ENCODE results near the gene AEBP1. TPM values are rescaled to one million over a fixed set of nuclear protein-coding genes. Genes with fewer than 3 reads are reported as not detected.
A peak's percentile ranks its signal among the peaks of the same experiment; 100 is the strongest.

Gene AEBP1
- polyA plus RNA-seq, 6 donors from 2014 or later = 1.9 to 18.5 (median 4.1) TPM

GRCh38 chr7:44143646-44144250 lies 39.6 kb downstream of the AEBP1 start:
- DNase-seq = no peak
- H3K27me3 Mint-ChIP-seq = peaks cover 0 to 12% (median 0%) of the 10 kb centered on the region in 3 donors
- peaks cover 6 to 16% (median 10%) of the 10 kb centered on the region in 3 donors for H3K4me1 Mint-ChIP-seq
- ATAC-seq (ENCODE audit: low read depth in 2 of 2) = no peak
- peak overlapping the region in 3 of 8 donors; percentile 0 to 50 (median 39) for H3K4me3 Mint-ChIP-seq
- no peak overlapping the region for H3K27ac Mint-ChIP-seq
- no peaks in the 10 kb centered on the region for H3K36me3 Mint-ChIP-seq
- no peaks in the 10 kb centered on the region for H3K9me3 Mint-ChIP-seq

- H3K27me3 Mint-ChIP-seq = peaks cover 0 to 12% (median 0%) of the 10 kb centered on the region in 3 donors
- H3K36me3 Mint-ChIP-seq = no peaks in the 10 kb centered on the region
- peaks cover 6 to 16% (median 10%) of the 10 kb centered on the region in 3 donors for H3K4me1 Mint-ChIP-seq
- DNase-seq = no peak
- peak overlapping the region in 5 of 8 donors; percentile 27 to 79 (median 68) for H3K4me3 Mint-ChIP-seq
- H3K27ac Mint-ChIP-seq = no peak overlapping the region
- no peaks in the 10 kb centered on the region for H3K9me3 Mint-ChIP-seq
- ATAC-seq (ENCODE audit: low read depth in 2 of 2) = no peak
Observed at GRCh38 chr7:44144426-44144967, 40.4 kb downstream of the AEBP1 start.

- Mint-ChIP-seq H3K4me1 (peaks cover 6 to 16% (median 10%) of the 10 kb centered on the region in 3 donors), H3K9me3 (no peaks in the 10 kb centered on the region), H3K4me3 (peak overlapping the region in 7 of 8 donors; percentile 56 to 89 (median 78)), H3K27ac (peak overlapping the region in 2 of 6 donors; percentile 31 to 74), H3K36me3 (no peaks in the 10 kb centered on the region), H3K27me3 (peaks cover 0 to 12% (median 0%) of the 10 kb centered on the region in 3 donors)
- no peak for ATAC-seq (ENCODE audit: low read depth in 2 of 2)
- DNase-seq = no peak
Observed at GRCh38 chr7:44144968-44145478, 40.9 kb downstream of the AEBP1 start.

GRCh38 chr7:44145479-44145968 lies 41.4 kb downstream of the AEBP1 start:
- peak; percentile 36 for DNase-seq
- Mint-ChIP-seq H3K9me3 (no peaks in the 10 kb centered on the region), H3K4me3 (peak overlapping the region; percentile 56 to 89 (median 78)), H3K36me3 (no peaks in the 10 kb centered on the region), H3K4me1 (peaks cover 10 to 20% (median 10%) of the 10 kb centered on the region in 3 donors), H3K27me3 (peaks cover 0 to 12% (median 0%) of the 10 kb centered on the region in 3 donors), H3K27ac (peak overlapping the region in 5 of 6 donors; percentile 31 to 85 (median 74))
- peak; percentile 66 to 68 for ATAC-seq (ENCODE audit: low read depth in 2 of 2)

- Mint-ChIP-seq H3K9me3 (no peaks in the 10 kb centered on the region), H3K27ac (peak overlapping the region in 4 of 6 donors; percentile 31 to 76 (median 68)), H3K4me3 (peak overlapping the region; percentile 56 to 89 (median 78)), H3K27me3 (peaks cover 0 to 12% (median 0%) of the 10 kb centered on the region in 3 donors), H3K4me1 (peaks cover 10 to 20% (median 12%) of the 10 kb centered on the region in 3 donors), H3K36me3 (no peaks in the 10 kb centered on the region)
- peak; percentile 66 to 69 for ATAC-seq (ENCODE audit: low read depth in 2 of 2)
- peak; percentile 27 for DNase-seq
Observed at GRCh38 chr7:44145969-44146911, 42.1 kb downstream of the AEBP1 start.

GRCh38 chr7:44147026-44147991 lies 43.2 kb downstream of the AEBP1 start:
- no peaks in the 10 kb centered on the region for H3K36me3 Mint-ChIP-seq
- no peak for ATAC-seq (ENCODE audit: low read depth in 2 of 2)
- H3K4me3 Mint-ChIP-seq = peak overlapping the region in 5 of 8 donors; percentile 25 to 77 (median 66)
- H3K9me3 Mint-ChIP-seq = no peaks in the 10 kb centered on the region
- H3K4me1 Mint-ChIP-seq = peaks cover 10 to 20% (median 12%) of the 10 kb centered on the region in 3 donors
- no peak for DNase-seq
- peak overlapping the region in 1 of 6 donors; percentile 72 for H3K27ac Mint-ChIP-seq
- peaks cover 0 to 12% (median 0%) of the 10 kb centered on the region in 3 donors for H3K27me3 Mint-ChIP-seq

GRCh38 chr7:44148166-44148565 lies 44.0 kb downstream of the AEBP1 start:
- H3K27ac Mint-ChIP-seq = peak overlapping the region in 2 of 6 donors; percentile 27 to 44
- no peak for ATAC-seq (ENCODE audit: low read depth in 2 of 2)
- no peaks in the 10 kb centered on the region for H3K9me3 Mint-ChIP-seq
- DNase-seq = no peak
- H3K4me3 Mint-ChIP-seq = peak overlapping the region in 2 of 8 donors; percentile 25 to 29
- H3K27me3 Mint-ChIP-seq = peaks cover 0 to 12% (median 0%) of the 10 kb centered on the region in 3 donors
- no peaks in the 10 kb centered on the region for H3K36me3 Mint-ChIP-seq
- peaks cover 10 to 20% (median 12%) of the 10 kb centered on the region in 3 donors for H3K4me1 Mint-ChIP-seq

GRCh38 chr7:44148961-44149536 lies 44.9 kb downstream of the AEBP1 start:
- H3K9me3 Mint-ChIP-seq = no peaks in the 10 kb centered on the region

GRCh38 chr7:44149571-44150465 lies 45.7 kb downstream of the AEBP1 start:
- no peaks in the 10 kb centered on the region for H3K36me3 Mint-ChIP-seq
- ATAC-seq (ENCODE audit: low read depth in 2 of 2) (no peak), DNase-seq (no peak)
- peaks cover 10 to 20% (median 12%) of the 10 kb centered on the region in 3 donors for H3K4me1 Mint-ChIP-seq
- no peaks in the 10 kb centered on the region for H3K9me3 Mint-ChIP-seq
- no peak overlapping the region for H3K4me3 Mint-ChIP-seq
- H3K27me3 Mint-ChIP-seq = peaks cover 0 to 11% (median 0%) of the 10 kb centered on the region in 3 donors
- no peak overlapping the region for H3K27ac Mint-ChIP-seq

More at GRCh38 chr7:44148961-44149536, 44.9 kb downstream of the AEBP1 start:
- peaks cover 0 to 12% (median 0%) of the 10 kb centered on the region in 3 donors for H3K27me3 Mint-ChIP-seq
- H3K27ac Mint-ChIP-seq = peak overlapping the region in 1 of 6 donors; percentile 42
- ATAC-seq (ENCODE audit: low read depth in 2 of 2) (no peak), DNase-seq (no peak)
- H3K4me1 Mint-ChIP-seq = peaks cover 10 to 20% (median 12%) of the 10 kb centered on the region in 3 donors
- no peaks in the 10 kb centered on the region for H3K36me3 Mint-ChIP-seq
- no peak overlapping the region for H3K4me3 Mint-ChIP-seq

GRCh38 chr7:44150466-44150832 lies 46.3 kb downstream of the AEBP1 start:
- Mint-ChIP-seq H3K36me3 (no peaks in the 10 kb centered on the region), H3K4me3 (no peak overlapping the region), H3K4me1 (peaks cover 5 to 14% (median 7%) of the 10 kb centered on the region in 3 donors), H3K27ac (peak overlapping the region in 1 of 6 donors; percentile 3), H3K27me3 (peaks cover 0 to 5% (median 0%) of the 10 kb centered on the region in 3 donors), H3K9me3 (no peaks in the 10 kb centered on the region)
- DNase-seq = no peak
- ATAC-seq (ENCODE audit: low read depth in 2 of 2) = no peak

Data from naive B cell (primary cell).